ENCODE results near the gene RNF2. TPM values are rescaled to one million over a fixed set of nuclear protein-coding genes. Genes with fewer than 3 reads are reported as not detected.
A peak's percentile ranks its signal among the peaks of the same experiment; 100 is the strongest.

The RNF2 gene
- total RNA-seq, 1 donor from 2014 or later = 44.5 TPM

- TF ChIP-seq CTCF (IDR thresholded peaks at IDR 0.05; ENCODE audit: unreplicated experiment) = no peak
- Mint-ChIP-seq H3K4me1 (ENCODE audit: unreplicated experiment) (peaks cover 10% of the 10 kb centered on the region), H3K27ac (ENCODE audit: unreplicated experiment) (no peak overlapping the region), H3K36me3 (ENCODE audit: low read depth, unreplicated experiment) (peaks cover 12% of the 10 kb centered on the region), H3K27me3 (ENCODE audit: unreplicated experiment) (peaks cover 6% of the 10 kb centered on the region), H3K9me3 (ENCODE audit: unreplicated experiment) (no peaks in the 10 kb centered on the region), H3K4me3 (ENCODE audit: unreplicated experiment) (no peak overlapping the region)
- no peak for DNase-seq (ENCODE audit: low spot score)
These were observed 3.6 kb upstream of the RNF2 start for GRCh38 chr1:185041742-185042141.

- H3K27ac Mint-ChIP-seq (ENCODE audit: unreplicated experiment) = no peak overlapping the region
- no peak for TF ChIP-seq CTCF (IDR thresholded peaks at IDR 0.05; ENCODE audit: unreplicated experiment)
- H3K9me3 Mint-ChIP-seq (ENCODE audit: unreplicated experiment) = no peaks in the 10 kb centered on the region
- H3K36me3 Mint-ChIP-seq (ENCODE audit: low read depth, unreplicated experiment) = peaks cover 12% of the 10 kb centered on the region
- H3K4me1 Mint-ChIP-seq (ENCODE audit: unreplicated experiment) = peaks cover 18% of the 10 kb centered on the region
- H3K27me3 Mint-ChIP-seq (ENCODE audit: unreplicated experiment) = peaks cover 6% of the 10 kb centered on the region
- no peak for DNase-seq (ENCODE audit: low spot score)
- H3K4me3 Mint-ChIP-seq (ENCODE audit: unreplicated experiment) = no peak overlapping the region
These were observed 2.6 kb upstream of the RNF2 start for GRCh38 chr1:185042737-185043136.

GRCh38 chr1:185044387-185044786, 971 bp upstream of the RNF2 start:
- peaks cover 17% of the 10 kb centered on the region for H3K36me3 Mint-ChIP-seq (ENCODE audit: low read depth, unreplicated experiment)
- TF ChIP-seq CTCF (IDR thresholded peaks at IDR 0.05; ENCODE audit: unreplicated experiment) = no peak

GRCh38 chr1:185045814-185046492, 595 bp downstream of the RNF2 start:
- Mint-ChIP-seq H3K27me3 (ENCODE audit: unreplicated experiment) (peaks cover 6% of the 10 kb centered on the region), H3K27ac (ENCODE audit: unreplicated experiment) (peak overlapping the region; percentile 73), H3K9me3 (ENCODE audit: unreplicated experiment) (no peaks in the 10 kb centered on the region), H3K36me3 (ENCODE audit: low read depth, unreplicated experiment) (peaks cover 17% of the 10 kb centered on the region), H3K4me3 (ENCODE audit: unreplicated experiment) (peak overlapping the region; percentile 97), H3K4me1 (ENCODE audit: unreplicated experiment) (peaks cover 45% of the 10 kb centered on the region)
- no peak for TF ChIP-seq CTCF (IDR thresholded peaks at IDR 0.05; ENCODE audit: unreplicated experiment)
- DNase-seq (ENCODE audit: low spot score) = peak; percentile 62

More at GRCh38 chr1:185044387-185044786, 971 bp upstream of the RNF2 start:
- DNase-seq (ENCODE audit: low spot score) = no peak
- H3K27ac Mint-ChIP-seq (ENCODE audit: unreplicated experiment) = no peak overlapping the region
- H3K4me3 Mint-ChIP-seq (ENCODE audit: unreplicated experiment) = peak overlapping the region; percentile 95
- H3K27me3 Mint-ChIP-seq (ENCODE audit: unreplicated experiment) = peaks cover 6% of the 10 kb centered on the region
- peaks cover 33% of the 10 kb centered on the region for H3K4me1 Mint-ChIP-seq (ENCODE audit: unreplicated experiment)
- H3K9me3 Mint-ChIP-seq (ENCODE audit: unreplicated experiment) = no peaks in the 10 kb centered on the region

GRCh38 chr1:185046668-185047067, 1.3 kb downstream of the RNF2 start:
- DNase-seq (ENCODE audit: low spot score) = no peak
- Mint-ChIP-seq H3K4me1 (ENCODE audit: unreplicated experiment) (peaks cover 49% of the 10 kb centered on the region), H3K4me3 (ENCODE audit: unreplicated experiment) (peak overlapping the region; percentile 97), H3K9me3 (ENCODE audit: unreplicated experiment) (no peaks in the 10 kb centered on the region), H3K27ac (ENCODE audit: unreplicated experiment) (no peak overlapping the region), H3K36me3 (ENCODE audit: low read depth, unreplicated experiment) (peaks cover 17% of the 10 kb centered on the region), H3K27me3 (ENCODE audit: unreplicated experiment) (peaks cover 6% of the 10 kb centered on the region)
- TF ChIP-seq CTCF (IDR thresholded peaks at IDR 0.05; ENCODE audit: unreplicated experiment) = no peak

Measured in endothelial cell (in vitro differentiated cells).